HS-27A (cell line): ENCODE data around the gene UBE2G2.
"Not testable (repeated sequence)": the region's sequence is repeated elsewhere in the genome, so short reads cannot be mapped to it uniquely, and the experiment has no call there.

Source experiments
- DNase-seq: peaks from one replicate; pipeline ENCODE4 v3.0.0-alpha.2; 2012; ENCODE audit warnings: low read depth, missing footprints

UBE2G2 gene

GRCh38 chr21:44836349-44836665, 34.7 kb upstream of the UBE2G2 start:
- DNase-seq: no peak

GRCh38 chr21:44835647-44835973, 34.0 kb upstream of the UBE2G2 start:
- no peak for DNase-seq

GRCh38 chr21:44834951-44835646, 33.5 kb upstream of the UBE2G2 start:
- DNase-seq: no peak

- DNase-seq: no peak
These were observed 32.8 kb upstream of the UBE2G2 start for GRCh38 chr21:44834231-44834950.

GRCh38 chr21:44833663-44834062, 32.0 kb upstream of the UBE2G2 start:
- no peak for DNase-seq

GRCh38 chr21:44832516-44833255, 31.1 kb upstream of the UBE2G2 start:
- DNase-seq: not testable (repeated sequence)

GRCh38 chr21:44831227-44831860, 29.7 kb upstream of the UBE2G2 start:
- DNase-seq: no peak

GRCh38 chr21:44829507-44830092, 28.0 kb upstream of the UBE2G2 start:
- no peak for DNase-seq

- DNase-seq: no peak
These were observed 26.9 kb upstream of the UBE2G2 start for GRCh38 chr21:44828362-44829056.

- DNase-seq: no peak
These were observed 21.6 kb upstream of the UBE2G2 start for GRCh38 chr21:44823179-44823660.

GRCh38 chr21:44822484-44823178, 21.0 kb upstream of the UBE2G2 start:
- DNase-seq: no peak

- DNase-seq: no peak
These were observed 19.2 kb upstream of the UBE2G2 start for GRCh38 chr21:44820851-44821250.

- DNase-seq: no peak
These were observed 17.9 kb upstream of the UBE2G2 start for GRCh38 chr21:44819283-44820243.

- no peak for DNase-seq
These were observed 17.0 kb upstream of the UBE2G2 start for GRCh38 chr21:44818640-44819011.

GRCh38 chr21:44817914-44818639, 16.5 kb upstream of the UBE2G2 start, which contains the start of gene SUMO3:
SUMO3 (minus strand) TSS chr21:44818062; CDS start chr21:44817968, 94 bp downstream.
- DNase-seq: no peak

GRCh38 chr21:44817506-44817880, 15.9 kb upstream of the UBE2G2 start:
- DNase-seq: peak; percentile 43

- DNase-seq: no peak
These were observed 15.3 kb upstream of the UBE2G2 start for GRCh38 chr21:44816761-44817505.
